Head of caudate nucleus (tissue), 42 donors: ENCODE results near the gene MYO7B.
A peak's percentile ranks its signal among the peaks of the same experiment; 100 is the strongest.

Experiments used
- DNase-seq, 42 donors: peaks; one replicate each; pipeline versions ENCODE4 v3.0.0 to v3.0.0-alpha.2; 2020 to 2021; ENCODE audit warnings: mixed read lengths in 7 of 42
- intact Hi-C: fragments of 100-400 bp; cut with DNase I; formaldehyde crosslinking; loops from one replicate; pipeline ENCODE4 v1.15.0; 2022

MYO7B gene

DNA sequence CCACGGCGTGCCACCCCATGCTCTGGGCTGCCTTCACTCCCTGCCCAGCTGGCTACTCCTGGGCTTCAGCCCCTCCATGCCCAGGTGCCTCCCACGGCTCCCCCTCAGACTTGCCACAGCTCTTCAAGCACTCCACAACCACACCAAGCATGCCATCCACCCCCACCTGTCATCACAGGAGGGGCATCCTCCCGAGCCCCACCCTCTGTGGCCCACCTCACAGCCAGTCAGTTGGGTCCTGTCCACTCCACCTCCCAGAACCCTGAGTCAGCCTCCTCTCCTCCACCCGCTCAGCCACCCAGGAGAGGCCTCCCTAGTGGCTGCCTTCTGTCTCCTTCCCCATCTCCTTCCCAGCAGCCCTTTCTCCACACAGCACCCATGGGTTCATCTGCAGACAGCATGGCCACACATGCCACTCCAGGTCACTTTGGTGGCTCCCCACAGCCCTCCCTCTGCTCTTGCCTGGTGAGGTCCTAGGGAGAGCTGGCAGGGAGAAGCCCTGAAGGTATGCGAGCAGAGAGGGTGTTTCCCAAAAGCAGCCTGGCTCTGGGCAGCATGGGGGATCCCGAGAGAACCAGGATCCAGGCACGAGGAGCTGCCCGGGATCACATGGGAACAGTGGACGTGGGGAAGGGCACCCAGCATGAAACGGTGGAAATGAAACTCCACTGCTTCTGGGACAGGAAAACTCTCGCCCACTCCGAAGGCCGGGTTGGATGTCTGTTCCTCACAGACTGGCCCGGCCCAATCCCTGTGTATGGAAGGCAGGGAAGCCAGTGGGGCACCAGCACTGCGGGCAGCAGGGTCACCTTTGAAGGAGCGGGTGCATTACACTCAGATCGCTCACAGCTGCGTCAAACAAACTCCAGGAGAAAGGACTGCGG is 137.1 kb downstream of the MYO7B start:
- peak in 2 of 42 donors; percentile 7 to 13 for DNase-seq
- intact Hi-C loops: no loop called here

DNA sequence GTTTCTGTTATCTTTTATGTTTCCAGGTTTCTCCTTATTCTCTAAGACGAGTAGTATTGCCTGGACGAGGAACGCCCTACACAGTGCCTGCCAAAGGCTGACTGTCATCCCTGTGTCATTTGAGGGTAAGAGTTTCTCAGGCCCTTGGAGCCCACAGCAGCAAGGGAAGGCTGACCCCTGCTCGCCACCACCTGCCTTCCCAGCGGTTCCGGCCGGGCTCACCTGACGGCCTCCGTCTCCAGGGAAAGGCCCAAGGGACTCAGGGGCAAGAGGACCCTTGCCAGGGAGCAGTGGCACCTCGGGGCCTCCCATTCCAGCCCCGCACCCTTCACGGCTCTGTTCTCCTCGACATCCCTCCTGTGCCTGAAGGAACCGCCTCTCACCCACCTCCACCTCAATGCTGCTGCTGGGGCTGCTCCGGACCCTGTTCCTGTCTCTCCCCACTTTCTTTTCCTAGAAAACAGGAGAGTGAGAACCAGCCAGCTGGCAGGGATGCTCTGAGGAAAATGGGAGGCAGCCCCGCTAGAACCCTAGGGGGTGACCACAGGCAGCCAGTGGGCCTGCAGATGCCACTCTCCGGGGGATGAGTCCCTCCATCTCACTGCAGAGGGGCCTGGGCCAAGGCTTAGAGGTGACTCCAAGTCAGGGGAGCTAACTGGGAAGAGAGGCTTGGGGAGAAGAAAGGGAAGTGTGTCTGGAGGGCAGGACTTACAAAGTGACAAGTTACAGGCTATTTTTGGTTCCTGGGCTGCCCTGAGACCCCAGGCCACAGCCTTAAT is 138.0 kb downstream of the MYO7B start:
- no peak for DNase-seq

GRCh38 chr2:127674241-127675209 is 139.0 kb downstream of the MYO7B start:
- intact Hi-C loops: no loop called here

More for the DNA sequence above, 138.0 kb downstream of the MYO7B start:
- intact Hi-C loops: no loop called here

GRCh38 chr2:127675331-127676261 is 140.1 kb downstream of the MYO7B start, which contains the start of gene LIMS2:
Gene LIMS2, minus strand, starts transcription at chr2:127675530. Its CDS starts 506 bp downstream, at chr2:127675024.
- DNase-seq: peak in 12 of 42 donors; percentile 17 to 63 (median 44)
- intact Hi-C loops: no loop called here

More at GRCh38 chr2:127674241-127675209, 139.0 kb downstream of the MYO7B start:
- peak in 1 of 42 donors; percentile 4 for DNase-seq

GRCh38 chr2:127676906-127677305 is 141.4 kb downstream of the MYO7B start:
- peak in 1 of 42 donors; percentile 17 for DNase-seq
- intact Hi-C loops: no loop called here

GRCh38 chr2:127678531-127678930 is 143.0 kb downstream of the MYO7B start:
- intact Hi-C loops: no loop called here
- DNase-seq: no peak

- no peak for DNase-seq
- intact Hi-C loops: no loop called here
Measured at GRCh38 chr2:127678991-127679390, 143.5 kb downstream of the MYO7B start.

GRCh38 chr2:127679680-127680361 is 144.3 kb downstream of the MYO7B start:
- peak in 1 of 42 donors; percentile 28 for DNase-seq
- intact Hi-C loops: no loop called here

- DNase-seq: peak in 1 of 42 donors; percentile 13
Measured at GRCh38 chr2:127680706-127681287, 145.3 kb downstream of the MYO7B start.

DNA sequence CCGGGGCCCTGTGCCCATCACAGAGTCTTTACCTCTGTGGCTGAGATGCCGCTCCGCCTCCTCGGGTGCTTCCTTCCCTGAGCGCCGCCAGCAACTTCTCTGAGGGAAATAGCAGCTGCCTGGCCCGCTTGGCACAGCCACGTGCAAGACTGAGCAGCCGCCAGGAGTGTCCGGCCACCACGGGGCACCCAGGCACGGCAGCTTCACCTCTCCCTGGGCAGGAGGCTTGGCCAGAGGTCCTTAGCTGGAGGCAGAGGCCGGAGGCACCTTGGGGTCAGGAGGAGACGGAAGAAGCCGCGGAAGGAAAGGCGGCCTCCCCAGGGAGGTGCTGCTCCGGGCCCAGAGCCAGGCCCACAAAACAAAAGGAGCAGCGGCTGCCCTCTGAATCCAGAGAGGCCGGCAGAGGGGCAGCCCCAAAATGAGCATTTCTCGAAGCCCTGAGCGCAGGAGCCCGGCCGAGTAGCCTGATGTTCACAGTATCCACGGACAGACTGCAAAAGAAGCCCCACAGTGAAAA is 145.9 kb downstream of the MYO7B start:
- intact Hi-C loops: no loop called here
- DNase-seq: peak in 9 of 42 donors; percentile 12 to 52 (median 27)

More at GRCh38 chr2:127680706-127681287, 145.3 kb downstream of the MYO7B start:
- intact Hi-C loops: no loop called here

GRCh38 chr2:127681976-127682857 is 146.7 kb downstream of the MYO7B start:
- intact Hi-C loops: no loop called here

GRCh38 chr2:127683056-127683455 is 147.6 kb downstream of the MYO7B start:
- intact Hi-C loops: no loop called here

More at GRCh38 chr2:127681976-127682857, 146.7 kb downstream of the MYO7B start:
- peak in 1 of 42 donors; percentile 34 for DNase-seq

DNA sequence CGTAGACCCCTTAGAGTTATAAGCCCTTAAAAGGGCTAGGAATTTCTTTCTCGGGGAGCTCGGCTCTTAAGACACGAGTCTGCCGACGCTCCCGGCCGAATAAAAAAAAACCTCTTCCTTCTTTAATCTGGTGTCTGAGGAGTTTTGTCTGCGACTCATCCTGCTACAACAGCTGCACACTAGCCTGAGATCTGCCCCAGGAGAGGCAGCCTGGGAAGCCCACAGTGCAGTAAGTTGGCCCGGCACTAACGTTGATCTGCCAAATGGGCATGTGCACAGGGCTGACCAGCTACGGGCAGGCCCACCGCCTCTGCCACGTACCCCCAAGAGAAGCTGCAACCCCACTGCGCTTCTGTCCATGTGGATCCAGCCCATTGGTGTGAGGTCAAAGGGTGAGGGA is 148.3 kb downstream of the MYO7B start:
- DNase-seq: no peak
- intact Hi-C loops: no loop called here

More at GRCh38 chr2:127683056-127683455, 147.6 kb downstream of the MYO7B start:
- DNase-seq: peak in 1 of 42 donors; percentile 28

DNA sequence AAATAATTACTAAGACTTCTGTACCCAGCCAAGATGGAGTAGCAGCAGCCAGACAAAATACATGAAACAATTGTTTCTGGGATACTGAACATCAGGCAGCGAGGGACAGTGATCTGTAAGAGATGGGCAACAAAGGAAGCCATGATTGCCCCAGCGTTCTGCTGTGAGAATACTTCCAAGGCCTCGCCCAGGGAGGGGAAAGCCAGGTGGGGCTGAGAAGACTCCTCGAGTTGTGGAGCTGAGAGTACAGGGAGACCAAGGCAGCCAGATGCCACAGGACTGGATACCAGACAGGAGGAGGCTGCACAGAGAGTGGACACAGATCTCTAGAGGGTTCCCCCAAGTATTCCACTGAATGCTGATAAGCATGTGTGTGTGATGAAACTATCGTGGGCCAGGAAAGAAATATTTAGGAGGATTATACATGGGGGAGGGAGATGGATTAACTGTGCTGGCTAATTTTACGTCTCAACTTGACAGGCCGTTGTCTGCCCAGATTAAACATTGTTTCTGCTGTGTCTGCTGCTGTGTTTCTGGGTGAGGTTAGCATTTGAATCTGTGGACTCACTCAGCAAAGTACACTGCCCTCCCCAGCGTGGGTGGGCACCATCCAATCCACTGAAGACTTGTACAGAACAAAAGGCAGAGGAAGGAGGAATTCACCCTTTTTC is 150.1 kb downstream of the MYO7B start:
- intact Hi-C loops: no loop called here
- peak in 1 of 42 donors; percentile 18 for DNase-seq
